Tibial artery (tissue), 4 donors: ENCODE data around the gene RPTOR.

ENCODE experiments used
- DNase-seq, 2 donors: peaks; one replicate each; pipeline ENCODE4 v3.0.0-alpha.2; 2019
- H3K27ac ChIP-seq, 2 donors: fragments of 200-600 bp; sonication (generic) in 1 of 2; 1 replicate in 1 of 2; 2 replicates in 1 of 2; pipeline ENCODE4 v1.5.1; 2018 to 2019; ENCODE audit warnings: mild to moderate bottlenecking in 1 of 2
- H3K27me3 ChIP-seq, 2 donors: fragments of 200-600 bp; sonication (generic) in 1 of 2; one replicate each; pipeline versions ENCODE4 v1.5.1 to v1.6.0; 2016 to 2019
- H3K36me3 ChIP-seq, 3 donors: fragments of 200-600 bp; sonication (generic) in 2 of 3; one replicate each; pipeline ENCODE4 v1.5.1; 2016 to 2019; ENCODE audit warnings: mild to moderate bottlenecking in 2 of 3
- H3K4me1 ChIP-seq, 4 donors: fragments of 200-600 bp; sonication (generic) in 2 of 4; 1 replicate in 3 of 4; 2 replicates in 1 of 4; pipeline ENCODE4 v1.5.1; 2016 to 2019
- H3K4me3 ChIP-seq, 2 donors: fragments of 200-600 bp; sonication (generic) in 1 of 2; 1 replicate in 1 of 2; 2 replicates in 1 of 2; pipeline ENCODE4 v1.5.1; 2018 to 2019; ENCODE audit warnings: mild to moderate bottlenecking in 2 of 2
- H3K9me3 ChIP-seq, 3 donors: fragments of 200-600 bp; sonication (generic) in 1 of 3; one replicate each; pipeline ENCODE4 v1.5.1; 2016 to 2019
- CTCF ChIP-seq, 2 experiments: fragments of 200-600 bp in 1 of 2; fragments of 450-650 bp in 1 of 2; IDR thresholded peaks; one replicate each; pipeline ENCODE4 v1.5.1; 2017 to 2019; ENCODE audit warnings: antibody characterized with exemption in 2 of 2, mild to moderate bottlenecking in 1 of 2, moderate library complexity in 1 of 2
- intact Hi-C: fragments of 100-400 bp; cut with DNase I; formaldehyde crosslinking; loops from one replicate; pipeline ENCODE4 v1.15.0; 2023; ENCODE audit warnings: low total_unique reads

The RPTOR gene

GRCh38 chr17:80632046-80632581 is 87.5 kb downstream of the RPTOR start:
- Histone ChIP-seq H3K36me3 (peaks cover 0 to 2% (median 0%) of the 10 kb centered on the region in 3 donors), H3K4me3 (no peak overlapping the region), H3K27ac (no peak overlapping the region), H3K27me3 (no peaks in the 10 kb centered on the region), H3K9me3 (no peaks in the 10 kb centered on the region), H3K4me1 (no peaks in the 10 kb centered on the region)
- intact Hi-C loops, result no loop called here
- DNase-seq, result no peak
- TF ChIP-seq CTCF (IDR thresholded peaks at IDR 0.05), result no peak

GRCh38 chr17:80633207-80633606 is 88.6 kb downstream of the RPTOR start:
- Histone ChIP-seq H3K27me3 (no peaks in the 10 kb centered on the region), H3K4me1 (no peaks in the 10 kb centered on the region), H3K36me3 (no peaks in the 10 kb centered on the region), H3K4me3 (no peak overlapping the region), H3K9me3 (no peaks in the 10 kb centered on the region), H3K27ac (no peak overlapping the region)
- intact Hi-C loops, result no loop called here
- no peak for DNase-seq
- no peak for TF ChIP-seq CTCF (IDR thresholded peaks at IDR 0.05)

GRCh38 chr17:80633994-80634566 is 89.4 kb downstream of the RPTOR start:
- no peaks in the 10 kb centered on the region for H3K9me3 ChIP-seq
- H3K27me3 ChIP-seq, result no peaks in the 10 kb centered on the region
- no peaks in the 10 kb centered on the region for H3K4me1 ChIP-seq
- intact Hi-C loops, result no loop called here
- H3K4me3 ChIP-seq, result no peak overlapping the region
- no peaks in the 10 kb centered on the region for H3K36me3 ChIP-seq
- DNase-seq, result no peak
- H3K27ac ChIP-seq, result no peak overlapping the region
- TF ChIP-seq CTCF (IDR thresholded peaks at IDR 0.05), result no peak

GRCh38 chr17:80636361-80637018 is 91.9 kb downstream of the RPTOR start:
- H3K27ac ChIP-seq, result no peak overlapping the region
- no peaks in the 10 kb centered on the region for H3K4me1 ChIP-seq
- no peaks in the 10 kb centered on the region for H3K9me3 ChIP-seq
- H3K36me3 ChIP-seq, result no peaks in the 10 kb centered on the region
- no peaks in the 10 kb centered on the region for H3K27me3 ChIP-seq
- no peak overlapping the region for H3K4me3 ChIP-seq
- intact Hi-C loops, result no loop called here
- DNase-seq, result no peak
- no peak for TF ChIP-seq CTCF (IDR thresholded peaks at IDR 0.05)

- H3K4me1 ChIP-seq, result no peaks in the 10 kb centered on the region
- H3K27ac ChIP-seq, result no peak overlapping the region
- no peak for DNase-seq
- intact Hi-C loops, result no loop called here
- no peaks in the 10 kb centered on the region for H3K27me3 ChIP-seq
- TF ChIP-seq CTCF (IDR thresholded peaks at IDR 0.05), result no peak
- H3K9me3 ChIP-seq, result no peaks in the 10 kb centered on the region
- H3K4me3 ChIP-seq, result no peak overlapping the region
- H3K36me3 ChIP-seq, result no peaks in the 10 kb centered on the region
Observed at GRCh38 chr17:80637048-80637781, 92.6 kb downstream of the RPTOR start.
